Glomerular endothelial cell (primary cell): ENCODE data around the gene ALDH4A1. TPM values are rescaled to one million over a fixed set of nuclear protein-coding genes. Genes with fewer than 3 reads are reported as not detected.
"Not testable (repeated sequence)": the region's sequence is repeated elsewhere in the genome, so short reads cannot be mapped to it uniquely, and the experiment has no call there.

ENCODE experiments used
- DNase-seq: peaks from one replicate; pipeline ENCODE4 v3.0.0-alpha.2; 2011; ENCODE audit warnings: low read depth, low spot score; ENCODE audit errors: extremely low read depth
- total RNA-seq: library from RNA; depleted of rRNA; stranded (reverse); fragments of >200 nt; gene quantifications from 2 replicates; pipeline ENCODE4 v1.2.3, GENCODE V29; 2015

ALDH4A1 gene
- total RNA-seq, 1 donor from 2014 or later, result 14.8 TPM

DNA sequence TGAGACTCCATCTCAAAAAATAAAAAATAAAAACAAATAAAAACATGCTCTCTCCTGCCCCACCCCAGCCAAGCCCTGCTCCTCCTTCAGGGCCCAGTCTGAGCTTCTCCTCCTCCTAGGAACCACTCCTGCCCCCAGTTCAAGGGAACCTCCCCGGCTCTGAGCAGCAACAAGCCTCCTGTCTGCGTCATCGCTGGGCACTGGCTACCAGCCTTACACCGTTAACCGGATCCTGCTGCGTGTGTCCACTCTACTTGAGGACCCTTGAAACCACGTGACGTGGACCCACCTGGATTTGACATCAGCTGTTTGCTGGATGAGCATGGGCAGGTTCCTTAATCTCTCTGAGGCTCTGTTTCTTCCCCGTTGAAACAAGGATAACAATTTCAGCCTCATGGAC, 41.3 kb downstream of the ALDH4A1 start:
- DNase-seq, result no peak

DNA sequence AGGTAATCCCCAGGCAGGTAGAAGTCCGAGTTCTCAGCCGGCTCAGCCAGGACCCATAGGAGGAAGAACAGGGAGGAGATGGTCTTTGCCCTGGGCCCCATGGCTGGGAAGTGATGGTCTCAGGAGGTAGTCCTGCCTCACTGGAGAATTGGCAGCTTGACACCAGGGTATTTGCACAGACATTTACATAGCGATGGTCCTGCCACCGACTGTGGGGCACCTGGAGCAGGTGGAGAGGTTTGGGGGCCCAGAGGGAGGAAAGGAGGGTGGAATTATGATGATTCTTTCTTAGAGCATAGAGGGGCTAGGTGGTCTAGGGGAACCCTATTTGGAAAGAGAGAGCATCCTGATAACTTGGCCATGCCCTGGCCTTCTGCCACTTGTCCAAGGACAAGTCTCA, 42.8 kb downstream of the ALDH4A1 start, which contains the start of gene TAS1R2:
TSS of gene TAS1R2 (minus strand) at position 101 of the 400 bp plus-strand sequence. CDS start at position 101, 0 bp downstream.
- DNase-seq, result no peak

DNA sequence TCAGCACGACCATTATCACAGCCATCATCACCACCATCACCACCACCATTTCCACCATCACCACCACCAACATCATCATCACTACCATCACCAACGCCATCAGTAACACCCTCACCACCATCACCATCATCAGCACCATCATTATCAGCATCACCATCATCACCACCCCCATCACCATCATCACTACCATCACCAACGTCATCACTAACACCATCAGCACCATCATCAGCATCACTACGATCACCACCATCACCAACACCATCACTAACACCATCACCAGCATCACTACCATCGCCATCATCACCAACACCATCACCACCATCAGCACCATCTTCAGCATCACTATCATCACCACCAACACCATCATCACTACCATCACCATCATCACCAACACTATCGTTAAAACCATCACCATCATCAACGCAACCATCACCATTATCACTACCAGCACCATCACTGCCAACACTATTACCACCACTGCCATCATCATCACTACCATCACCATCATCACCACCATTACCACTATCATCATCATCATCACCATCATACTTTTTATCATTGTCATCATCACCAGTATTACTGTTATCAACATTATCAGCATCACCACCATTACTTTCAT, 44.2 kb downstream of the ALDH4A1 start:
- DNase-seq, result no peak

DNA sequence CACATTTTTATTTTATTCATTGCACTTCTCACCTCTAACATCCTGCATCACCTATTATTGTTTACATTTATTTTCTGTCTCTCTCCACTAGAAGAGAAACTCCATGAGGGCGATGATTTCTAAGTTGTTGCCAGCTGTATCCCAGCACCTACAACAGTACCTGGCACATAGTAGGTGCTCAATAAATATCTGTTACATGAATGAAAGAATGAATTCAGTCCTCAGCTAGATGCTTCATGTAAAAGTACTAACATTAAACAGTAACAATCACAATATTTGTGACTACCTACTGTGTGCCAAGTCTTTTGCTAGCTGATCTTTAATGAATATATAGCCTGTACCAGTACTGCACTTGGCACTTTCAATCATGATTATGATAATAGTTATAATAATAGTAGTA, 45.9 kb downstream of the ALDH4A1 start:
- DNase-seq, result no peak

DNA sequence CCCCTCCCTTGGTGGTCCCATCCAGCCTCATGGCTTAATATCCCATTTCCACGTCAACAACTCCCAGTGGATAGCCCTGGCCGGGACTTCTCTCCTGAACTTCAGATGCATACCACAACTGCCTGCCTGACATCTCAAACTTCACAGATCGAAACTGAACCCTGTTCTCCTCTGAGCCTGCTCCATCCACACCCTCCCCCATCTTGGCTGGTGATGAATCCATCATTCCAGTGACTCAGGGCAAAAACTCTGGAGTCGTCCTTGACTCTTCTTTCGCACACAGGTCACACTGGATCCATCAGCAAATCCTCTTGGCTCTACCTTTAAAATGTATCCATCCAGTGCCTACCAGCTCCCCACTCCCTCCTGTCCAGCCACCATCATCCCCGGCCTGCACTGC, 46.8 kb downstream of the ALDH4A1 start:
- DNase-seq, result no peak

DNA sequence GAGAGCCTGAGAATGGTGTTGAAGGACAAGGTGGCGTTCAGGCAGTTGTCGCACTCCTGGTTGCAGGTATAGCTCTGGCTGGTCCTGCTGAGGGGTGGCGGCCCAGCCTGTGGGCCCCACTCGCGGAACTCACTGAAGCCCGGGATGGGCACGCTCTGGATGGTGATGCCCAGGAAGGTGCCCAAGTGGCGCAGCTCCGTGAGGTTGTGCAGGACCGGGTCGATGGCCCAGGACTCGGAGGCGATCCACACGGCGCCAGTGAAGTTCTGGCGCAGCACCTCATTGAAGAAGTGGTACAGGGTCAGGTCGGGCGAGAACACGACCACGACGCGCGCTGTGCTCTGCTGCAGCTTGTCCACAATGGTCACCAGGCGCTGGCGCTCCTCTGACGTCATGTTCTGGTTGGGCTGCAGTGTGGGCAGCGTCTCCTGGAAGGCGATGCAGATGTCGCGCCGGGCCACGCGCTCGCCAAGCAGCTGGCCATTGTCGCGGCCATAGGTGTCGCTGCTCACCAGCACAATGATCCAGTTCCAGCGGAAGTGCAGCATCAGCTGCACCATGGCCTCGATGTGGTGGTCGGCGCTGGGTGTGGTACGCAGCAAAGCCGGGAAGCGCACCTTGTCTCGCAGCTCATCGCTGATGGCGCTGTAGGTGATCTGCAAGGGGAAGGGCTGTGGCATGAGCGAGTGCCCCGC, 47.9 kb downstream of the ALDH4A1 start:
- no peak for DNase-seq

DNA sequence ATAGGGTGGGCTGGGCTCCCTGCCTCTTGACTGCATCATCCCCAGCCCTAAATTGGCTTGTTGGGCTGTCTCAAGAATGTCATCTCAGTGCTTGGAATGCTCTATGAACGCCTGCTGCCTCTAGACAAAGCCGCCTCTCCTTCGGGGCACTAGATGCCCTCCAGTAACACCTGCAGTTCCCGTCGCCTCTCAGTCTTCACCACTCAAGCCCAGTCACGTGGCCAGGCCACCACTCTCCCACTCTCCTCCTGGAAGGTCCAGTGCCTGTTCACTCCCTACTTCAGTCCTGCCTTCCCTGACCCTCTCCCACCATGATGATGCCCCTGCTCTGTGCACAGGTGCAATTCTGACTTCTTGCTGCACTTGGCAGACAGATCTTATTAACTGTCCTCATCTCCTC, 49.9 kb downstream of the ALDH4A1 start:
- DNase-seq, result no peak

DNA sequence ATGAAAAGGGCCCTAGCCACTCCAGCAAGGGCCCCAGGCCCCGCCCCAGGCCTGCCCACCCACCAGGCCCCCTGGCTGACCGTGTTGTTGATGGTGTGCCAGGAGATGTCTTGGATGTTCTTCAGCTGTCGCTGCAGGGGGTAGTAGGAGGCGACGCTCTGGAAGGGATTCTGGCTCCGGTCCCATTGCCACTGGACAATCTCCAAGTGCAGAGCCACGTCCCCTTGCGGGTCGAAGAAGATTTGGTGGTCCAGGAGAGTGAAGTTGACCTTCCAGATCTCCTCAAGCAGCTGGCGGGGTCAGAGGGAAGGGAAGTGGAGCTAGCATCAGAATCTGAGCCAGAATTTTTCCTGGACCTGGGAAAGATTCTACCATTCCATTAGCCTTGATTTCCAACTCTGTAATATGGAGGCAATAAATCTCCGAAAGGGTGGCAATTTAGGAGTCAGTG, 53.1 kb downstream of the ALDH4A1 start:
- DNase-seq, result no peak

DNA sequence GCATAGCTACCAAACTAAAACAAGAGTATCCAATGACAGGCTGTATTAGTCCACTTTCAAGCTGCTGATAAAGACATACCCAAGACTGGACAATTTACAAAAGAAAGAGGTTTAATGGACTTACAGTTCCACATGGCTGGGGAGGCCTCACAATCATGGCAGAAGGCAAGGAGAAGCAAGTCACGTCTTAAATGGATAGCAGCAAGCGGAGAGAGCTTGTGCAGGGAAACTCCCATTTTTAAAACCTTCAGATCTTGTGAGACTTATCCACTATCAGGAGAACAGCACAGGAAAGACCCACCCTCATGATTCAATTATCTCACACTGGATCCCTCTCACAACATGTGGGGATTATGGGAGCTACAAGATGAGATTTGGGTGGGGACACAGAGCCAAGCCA, 54.6 kb downstream of the ALDH4A1 start:
- DNase-seq, result not testable (repeated sequence)

DNA sequence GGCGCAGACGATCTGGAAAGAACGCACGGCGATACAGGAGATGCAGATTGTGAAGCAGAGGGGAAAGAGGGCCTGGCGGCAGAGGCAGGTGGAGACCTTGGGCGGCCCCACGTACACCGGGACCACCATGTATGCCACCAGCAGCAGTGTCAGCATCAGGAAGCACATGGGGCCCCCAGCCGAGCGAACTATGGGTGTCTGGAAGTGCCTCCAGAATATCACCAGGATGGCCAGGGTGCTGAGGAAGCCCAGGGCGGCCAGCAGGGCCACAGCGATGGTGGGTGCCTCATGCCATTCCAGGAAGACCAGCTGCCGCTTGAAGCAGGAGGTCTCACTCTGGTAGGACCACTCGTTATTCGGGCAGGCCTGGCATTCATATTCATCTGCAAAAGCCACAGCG, 62.2 kb downstream of the ALDH4A1 start:
- DNase-seq, result no peak

DNA sequence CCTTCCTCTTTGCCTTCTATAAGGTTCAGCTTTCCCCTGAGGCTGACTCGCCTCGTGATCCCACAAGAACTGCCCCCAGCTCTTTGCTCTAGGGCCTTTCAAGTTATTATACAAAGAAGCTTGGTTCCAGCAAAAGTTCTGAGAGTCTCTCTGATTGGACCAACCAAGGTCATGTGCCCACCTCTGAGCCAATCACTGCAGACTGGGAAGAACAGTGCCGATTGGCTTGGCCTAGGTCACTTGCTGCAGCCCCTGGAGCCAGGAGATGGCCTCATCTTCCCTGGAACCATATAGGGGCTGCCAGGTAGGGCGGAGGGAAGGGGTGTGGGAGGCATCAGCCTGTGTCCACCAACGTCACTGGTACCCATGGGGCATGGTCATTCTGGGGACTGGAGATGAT, 65.7 kb downstream of the ALDH4A1 start:
- no peak for DNase-seq

DNA sequence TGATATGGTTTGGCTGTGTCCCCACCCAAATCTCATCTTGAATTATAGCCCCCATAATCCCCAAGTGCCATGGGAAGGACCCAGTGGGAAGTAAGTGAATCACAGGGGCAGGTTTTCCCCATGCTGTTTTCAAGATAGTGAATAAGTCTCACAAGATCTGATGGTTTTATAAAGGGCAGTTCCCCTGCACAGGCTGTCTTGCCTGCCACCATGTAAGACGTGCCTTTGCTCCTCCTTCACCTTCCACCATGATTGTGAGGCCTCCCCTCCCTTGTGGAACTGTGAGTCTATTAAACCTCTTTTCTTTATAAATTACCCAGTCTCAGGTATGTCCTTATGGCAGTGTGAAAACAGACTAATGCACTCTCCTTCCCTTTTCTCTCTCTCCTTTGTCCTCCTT, 70.0 kb downstream of the ALDH4A1 start:
- DNase-seq, result not testable (repeated sequence)

DNA sequence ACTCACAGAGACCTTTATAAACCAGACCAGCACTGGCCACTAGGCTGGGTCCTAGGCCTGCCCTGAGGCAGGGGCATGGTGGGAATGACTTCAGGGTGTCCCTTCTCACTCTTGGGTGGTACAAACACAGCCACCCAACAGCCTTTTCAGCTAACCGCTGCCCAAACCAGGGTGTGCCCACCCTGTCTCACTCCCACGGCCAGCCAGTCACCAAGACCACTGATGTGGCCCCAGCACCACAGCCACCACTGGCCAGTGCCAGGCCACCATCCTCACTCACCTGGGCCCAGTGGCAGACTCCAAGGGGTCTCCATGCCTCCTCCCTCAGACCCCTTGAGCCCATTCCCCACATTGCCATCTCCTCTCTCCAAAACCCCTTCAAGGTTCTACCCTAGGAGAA, 70.7 kb downstream of the ALDH4A1 start:
- DNase-seq, result no peak

DNA sequence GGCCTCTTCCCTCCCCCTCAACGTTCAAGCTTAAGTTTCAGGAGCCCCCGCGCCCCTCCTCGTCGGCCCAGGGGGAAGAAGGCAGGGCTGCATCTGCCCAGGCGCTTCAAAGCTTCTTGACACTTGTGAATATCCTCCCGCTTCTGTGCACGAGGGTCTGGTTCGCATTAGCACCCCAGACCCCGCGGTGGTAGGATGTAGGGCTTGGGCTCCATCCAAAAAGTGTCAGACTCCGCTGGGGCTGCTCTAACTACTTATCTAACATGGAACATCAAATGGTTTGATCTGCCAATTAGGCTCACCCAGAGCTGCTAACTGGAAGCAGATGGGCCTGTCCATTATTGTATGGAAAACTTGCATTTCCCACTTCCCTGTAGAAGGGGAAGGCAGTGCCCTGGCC, 71.8 kb downstream of the ALDH4A1 start:
- no peak for DNase-seq

DNA sequence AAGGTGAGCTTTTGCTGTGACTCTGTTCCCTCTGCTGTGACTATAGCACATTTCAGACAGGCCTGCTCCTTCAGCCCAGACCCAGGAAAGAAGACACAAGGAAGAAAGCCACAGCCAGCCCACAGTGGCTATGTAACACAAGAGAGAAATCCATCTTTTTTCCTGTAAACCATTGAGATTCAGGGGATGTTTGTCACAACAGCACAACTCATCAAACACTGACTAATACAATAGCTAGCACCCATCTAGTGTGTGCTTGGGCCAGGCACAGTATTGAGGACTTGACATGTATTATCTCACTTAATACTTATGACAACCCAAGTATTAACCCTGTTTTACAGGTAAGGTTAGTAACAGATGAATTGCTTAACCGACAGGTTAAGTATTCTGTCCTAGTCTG, 72.7 kb downstream of the ALDH4A1 start:
- DNase-seq, result no peak

DNA sequence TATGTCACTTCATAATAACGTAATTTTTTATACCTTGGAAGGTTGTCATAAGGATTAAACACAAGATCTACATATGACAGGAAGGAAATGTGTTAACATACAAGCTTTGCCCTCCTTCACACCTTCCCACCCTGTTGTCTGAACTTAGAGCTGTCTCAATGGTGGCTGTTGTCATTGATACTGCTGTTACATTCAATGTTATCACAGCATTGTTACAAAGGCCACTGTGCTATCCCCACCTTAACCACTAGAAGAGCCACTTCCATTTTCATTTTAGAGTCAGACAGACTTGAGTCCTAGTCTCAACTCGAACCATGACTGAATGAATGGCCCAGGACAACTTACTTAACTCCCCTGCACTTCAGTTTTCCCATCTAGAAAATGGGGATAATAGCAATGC, 74.1 kb downstream of the ALDH4A1 start:
- DNase-seq, result no peak

DNA sequence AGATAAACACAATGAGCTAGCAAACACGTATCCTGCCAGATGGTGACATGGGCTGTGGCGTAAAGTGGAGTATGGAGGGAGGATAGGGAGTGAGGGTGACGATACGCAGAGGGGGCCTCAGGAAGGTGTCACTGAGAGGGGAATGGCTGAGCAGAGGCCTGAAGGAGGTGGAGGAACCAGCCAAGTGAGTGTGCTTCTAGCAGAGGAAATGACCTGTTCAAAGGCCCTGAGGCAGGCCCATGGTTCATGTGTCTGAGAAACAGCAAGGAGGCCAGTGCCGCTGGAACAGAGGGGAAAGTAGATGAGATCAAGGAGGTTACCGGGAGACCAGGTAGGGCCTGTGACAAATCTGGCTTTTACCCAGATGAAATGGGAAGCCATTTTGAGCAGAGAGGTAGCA, 78.9 kb downstream of the ALDH4A1 start:
- no peak for DNase-seq

Other genes with a start within 250 kb of the ALDH4A1 start
- not detected in 2 replicates for gene TAS1R2, start 42.9 kb downstream of the ALDH4A1 start, total RNA-seq
- 34.4 and 36.6 TPM in 2 replicates for gene IFFO2, start 54.1 kb upstream of the ALDH4A1 start, total RNA-seq